ENCODE measurements around the gene PIK3R4.

PIK3R4 gene

GRCh38 chr3:130687327-130687726 is 59.3 kb downstream of the PIK3R4 start:
- no peak for DNase-seq

GRCh38 chr3:130686833-130687232 is 59.8 kb downstream of the PIK3R4 start:
- no peak for DNase-seq

GRCh38 chr3:130682131-130682530 is 64.5 kb downstream of the PIK3R4 start:
- DNase-seq: no peak

GRCh38 chr3:130679218-130679617 is 67.4 kb downstream of the PIK3R4 start:
- no peak for DNase-seq

GRCh38 chr3:130677343-130677742 is 69.3 kb downstream of the PIK3R4 start:
- DNase-seq: no peak

GRCh38 chr3:130671545-130672312 is 74.9 kb downstream of the PIK3R4 start:
- DNase-seq: no peak

- DNase-seq: peak; percentile 29 to 64
Observed at GRCh38 chr3:130669740-130670139, 76.9 kb downstream of the PIK3R4 start.

GRCh38 chr3:130663092-130663491 is 83.5 kb downstream of the PIK3R4 start:
- no peak for DNase-seq

GRCh38 chr3:130662501-130662996 is 84.1 kb downstream of the PIK3R4 start:
- DNase-seq: no peak

GRCh38 chr3:130661140-130661891 is 85.3 kb downstream of the PIK3R4 start:
- no peak for DNase-seq

GRCh38 chr3:130659911-130660310 is 86.7 kb downstream of the PIK3R4 start:
- no peak for DNase-seq

GRCh38 chr3:130658678-130659077 is 88.0 kb downstream of the PIK3R4 start:
- DNase-seq: no peak

- DNase-seq: no peak
Observed at GRCh38 chr3:130656627-130657026, 90.0 kb downstream of the PIK3R4 start.

- no peak for DNase-seq
Observed at GRCh38 chr3:130654921-130655320, 91.7 kb downstream of the PIK3R4 start.

- no peak for DNase-seq
Observed at GRCh38 chr3:130654091-130654490, 92.5 kb downstream of the PIK3R4 start.

GRCh38 chr3:130649061-130649654 is 97.5 kb downstream of the PIK3R4 start:
- DNase-seq: no peak

GRCh38 chr3:130648293-130648692 is 98.3 kb downstream of the PIK3R4 start:
- DNase-seq: no peak

GRCh38 chr3:130645261-130645660 is 101.4 kb downstream of the PIK3R4 start:
- DNase-seq: no peak

GRCh38 chr3:130644628-130645253 is 101.9 kb downstream of the PIK3R4 start:
- no peak for DNase-seq

- DNase-seq: no peak
Observed at GRCh38 chr3:130640027-130640426, 106.6 kb downstream of the PIK3R4 start.

- DNase-seq: no peak
Observed at GRCh38 chr3:130636480-130637234, 110.0 kb downstream of the PIK3R4 start.

- DNase-seq: no peak
Observed at GRCh38 chr3:130635978-130636377, 110.7 kb downstream of the PIK3R4 start.
